Stomach smooth muscle (tissue), 2 donors: ENCODE measurements around the gene LRRC15.

Experiments
- H3K27ac ChIP-seq: one replicate; pipeline ENCODE4 v1.7.0; 2013; ENCODE audit warnings: mild to moderate bottlenecking, low read length, inconsistent platforms
- H3K27me3 ChIP-seq, 2 donors: one replicate each; pipeline ENCODE4 v1.7.0; 2013; ENCODE audit warnings: low read length in 2 of 2; ENCODE audit not compliant: insufficient read depth in 2 of 2, control insufficient read depth in 1 of 2
- H3K36me3 ChIP-seq, 2 donors: one replicate each; pipeline ENCODE4 v1.7.0; 2013; ENCODE audit warnings: low read length in 2 of 2; ENCODE audit not compliant: control insufficient read depth in 2 of 2, insufficient read depth in 2 of 2
- H3K4me1 ChIP-seq: one replicate; pipeline ENCODE4 v1.7.0; 2013; ENCODE audit warnings: low read length; ENCODE audit not compliant: control insufficient read depth, insufficient read depth
- H3K4me3 ChIP-seq, 2 donors: one replicate each; pipeline ENCODE4 v1.7.0; 2013; ENCODE audit warnings: low read length in 2 of 2
- H3K9ac ChIP-seq, 2 donors: one replicate each; pipeline ENCODE4 v1.7.0; 2013; ENCODE audit warnings: low read length in 2 of 2, mild to moderate bottlenecking in 1 of 2
- H3K9me3 ChIP-seq, 2 donors: one replicate each; pipeline ENCODE4 v1.7.0; 2013; ENCODE audit warnings: low read length in 2 of 2; ENCODE audit not compliant: control insufficient read depth in 2 of 2
- donor health status: healthy.
- donor health status: Pancreatic carcinoma.

The LRRC15 gene

GRCh38 chr3:194396859-194397756 is 27.6 kb upstream of the LRRC15 start:
- H3K36me3 ChIP-seq: no peaks in the 10 kb centered on the region
- no peak overlapping the region for H3K27ac ChIP-seq

DNA sequence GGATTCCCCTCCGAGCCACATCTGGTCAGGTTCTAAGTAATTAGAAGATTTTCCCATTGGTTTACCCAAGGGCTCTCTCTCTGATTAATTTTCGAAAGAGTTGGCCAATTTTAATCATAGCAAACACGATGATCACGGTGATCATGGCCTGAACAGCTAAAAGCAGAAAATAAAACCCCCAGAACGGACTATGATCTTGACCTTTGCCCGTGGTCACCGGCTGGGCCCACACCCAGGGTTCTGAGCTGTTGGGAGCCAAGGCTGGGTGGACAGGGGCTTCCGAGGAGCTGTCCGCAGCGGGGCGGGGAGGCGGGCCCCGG is 27.0 kb upstream of the LRRC15 start:
- peak overlapping the region; percentile 59 to 60 for H3K4me3 ChIP-seq
- H3K27me3 ChIP-seq: peaks cover 21 to 23% of the 10 kb centered on the region in 2 donors
- peak overlapping the region in 1 of 2 donors; percentile 64 for H3K9ac ChIP-seq
- peaks cover 13% of the 10 kb centered on the region for H3K4me1 ChIP-seq
- H3K36me3 ChIP-seq: no peaks in the 10 kb centered on the region
- no peaks in the 10 kb centered on the region for H3K9me3 ChIP-seq
- no peak overlapping the region for H3K27ac ChIP-seq

More at GRCh38 chr3:194396859-194397756, 27.6 kb upstream of the LRRC15 start:
- peak overlapping the region; percentile 12 to 59 for H3K4me3 ChIP-seq
- peaks cover 22 to 23% of the 10 kb centered on the region in 2 donors for H3K27me3 ChIP-seq
- H3K4me1 ChIP-seq: peaks cover 13% of the 10 kb centered on the region
- H3K9me3 ChIP-seq: no peaks in the 10 kb centered on the region
- peak overlapping the region in 1 of 2 donors; percentile 64 for H3K9ac ChIP-seq

GRCh38 chr3:194395778-194396538 is 26.4 kb upstream of the LRRC15 start:
- H3K4me1 ChIP-seq: peaks cover 13% of the 10 kb centered on the region
- no peaks in the 10 kb centered on the region for H3K36me3 ChIP-seq
- peak overlapping the region; percentile 59 to 60 for H3K4me3 ChIP-seq
- peak overlapping the region in 1 of 2 donors; percentile 64 for H3K9ac ChIP-seq
- H3K27ac ChIP-seq: no peak overlapping the region
- H3K27me3 ChIP-seq: peaks cover 20 to 23% of the 10 kb centered on the region in 2 donors
- H3K9me3 ChIP-seq: peaks cover 0 to 1% of the 10 kb centered on the region in 2 donors

GRCh38 chr3:194395212-194395611 is 25.7 kb upstream of the LRRC15 start:
- H3K4me1 ChIP-seq: peaks cover 13% of the 10 kb centered on the region
- H3K27me3 ChIP-seq: peaks cover 20 to 23% of the 10 kb centered on the region in 2 donors
- no peak overlapping the region for H3K9ac ChIP-seq
- no peak overlapping the region for H3K27ac ChIP-seq
- peaks cover 3 to 4% of the 10 kb centered on the region in 2 donors for H3K9me3 ChIP-seq
- H3K36me3 ChIP-seq: no peaks in the 10 kb centered on the region
- H3K4me3 ChIP-seq: no peak overlapping the region

GRCh38 chr3:194392576-194392975 is 23.0 kb upstream of the LRRC15 start:
- Histone ChIP-seq H3K9ac (no peak overlapping the region), H3K4me3 (no peak overlapping the region), H3K4me1 (peaks cover 11% of the 10 kb centered on the region), H3K36me3 (no peaks in the 10 kb centered on the region), H3K9me3 (peaks cover 3 to 4% of the 10 kb centered on the region in 2 donors), H3K27ac (no peak overlapping the region), H3K27me3 (peaks cover 8 to 10% of the 10 kb centered on the region in 2 donors)

DNA sequence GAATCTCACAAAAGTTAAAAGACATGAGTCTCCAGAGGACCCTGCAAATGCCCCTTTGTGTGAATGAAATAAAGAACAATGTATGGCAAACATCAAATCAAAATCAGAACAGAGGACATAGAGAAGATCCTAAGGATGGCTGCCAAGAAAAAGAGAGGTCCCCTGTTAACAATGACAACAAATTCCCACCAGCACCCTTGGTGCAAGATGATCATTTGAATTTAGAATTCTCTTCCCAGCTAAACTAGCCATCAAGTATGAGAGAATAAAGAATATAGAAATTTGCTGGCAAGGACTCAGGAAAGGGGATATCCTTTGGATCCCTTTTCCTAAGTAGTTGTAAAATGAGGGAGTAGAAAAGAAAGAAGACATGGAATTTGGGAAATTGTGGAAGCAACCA is 21.3 kb upstream of the LRRC15 start:
- H3K4me3 ChIP-seq: no peak overlapping the region
- no peak overlapping the region for H3K9ac ChIP-seq
- no peak overlapping the region for H3K27ac ChIP-seq
- no peaks in the 10 kb centered on the region for H3K36me3 ChIP-seq
- no peaks in the 10 kb centered on the region for H3K4me1 ChIP-seq
- H3K27me3 ChIP-seq: peaks cover 0 to 9% of the 10 kb centered on the region in 2 donors
- peaks cover 3 to 4% of the 10 kb centered on the region in 2 donors for H3K9me3 ChIP-seq

DNA sequence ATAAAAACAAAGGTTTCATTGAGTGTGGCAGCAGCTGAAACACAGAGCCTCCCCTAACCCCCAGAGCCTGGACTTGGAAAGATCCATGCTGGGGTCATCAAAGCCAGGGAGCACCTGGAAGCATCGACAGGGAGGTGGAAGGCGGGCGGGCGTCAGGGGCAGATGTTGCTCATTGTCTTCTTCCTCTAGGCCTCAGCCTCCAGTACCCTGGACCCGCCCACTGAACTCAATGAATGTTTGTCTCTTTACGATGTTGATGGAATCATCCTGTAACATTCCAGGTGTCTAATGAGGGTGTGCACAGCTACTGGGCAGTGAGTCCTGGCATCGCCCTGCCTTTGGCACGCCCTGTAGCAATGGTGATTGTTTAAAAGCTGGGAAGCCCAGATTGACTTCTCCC is 19.7 kb upstream of the LRRC15 start:
- H3K9me3 ChIP-seq: peaks cover 3 to 4% of the 10 kb centered on the region in 2 donors
- no peak overlapping the region for H3K9ac ChIP-seq
- no peaks in the 10 kb centered on the region for H3K36me3 ChIP-seq
- no peak overlapping the region for H3K4me3 ChIP-seq
- no peaks in the 10 kb centered on the region for H3K4me1 ChIP-seq
- peaks cover 0 to 5% of the 10 kb centered on the region in 2 donors for H3K27me3 ChIP-seq
- H3K27ac ChIP-seq: no peak overlapping the region

- Histone ChIP-seq H3K9me3 (peaks cover 3 to 4% of the 10 kb centered on the region in 2 donors), H3K4me3 (no peak overlapping the region), H3K4me1 (no peaks in the 10 kb centered on the region), H3K27ac (no peak overlapping the region), H3K36me3 (no peaks in the 10 kb centered on the region), H3K27me3 (peaks cover 0 to 5% of the 10 kb centered on the region in 2 donors), H3K9ac (no peak overlapping the region)
Measured at GRCh38 chr3:194387926-194388418, 18.4 kb upstream of the LRRC15 start.

DNA sequence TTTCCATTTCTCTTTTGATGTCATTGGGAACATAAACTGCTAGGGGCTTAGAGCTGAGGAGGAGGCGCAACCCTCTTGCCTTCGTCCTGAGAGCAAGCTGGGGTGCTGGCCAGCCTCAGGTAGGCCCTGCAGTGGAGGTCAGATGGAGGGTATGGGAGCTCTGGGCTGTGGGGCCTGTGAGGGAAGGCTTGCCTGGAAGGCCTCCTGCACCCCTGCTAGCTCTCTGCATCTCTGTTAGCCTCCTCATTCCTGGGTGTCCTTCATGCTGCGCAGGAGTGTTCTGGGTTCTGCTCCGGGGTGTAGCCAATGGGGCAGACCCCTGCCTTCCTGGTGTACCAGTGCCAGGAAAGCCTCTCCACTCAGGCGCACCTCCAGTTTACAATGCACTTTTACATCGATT is 17.7 kb upstream of the LRRC15 start:
- no peak overlapping the region for H3K9ac ChIP-seq
- no peak overlapping the region for H3K27ac ChIP-seq
- H3K4me3 ChIP-seq: no peak overlapping the region
- peaks cover 0 to 5% of the 10 kb centered on the region in 2 donors for H3K27me3 ChIP-seq
- no peaks in the 10 kb centered on the region for H3K36me3 ChIP-seq
- H3K4me1 ChIP-seq: no peaks in the 10 kb centered on the region
- H3K9me3 ChIP-seq: peaks cover 3 to 4% of the 10 kb centered on the region in 2 donors

DNA sequence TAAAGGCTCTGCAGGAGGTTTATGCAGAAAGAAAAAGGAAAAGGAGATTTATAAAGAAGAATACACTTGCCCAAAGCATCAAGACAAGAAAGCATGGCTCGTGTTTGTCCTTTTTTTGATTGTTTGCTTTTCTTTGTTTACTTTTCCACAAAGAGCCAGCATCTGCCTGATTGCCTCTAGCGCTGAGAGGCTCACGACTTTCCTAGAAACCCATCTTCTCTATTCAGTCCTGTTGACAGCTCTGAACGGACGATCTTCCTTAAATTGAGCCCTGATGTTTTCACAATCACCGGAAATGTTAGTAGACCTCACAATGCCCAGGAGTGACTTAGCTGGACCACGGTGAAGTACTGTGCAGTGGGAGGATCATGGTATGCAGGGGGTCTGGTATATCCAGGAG is 17.1 kb upstream of the LRRC15 start:
- no peak overlapping the region for H3K27ac ChIP-seq
- no peak overlapping the region for H3K4me3 ChIP-seq
- no peaks in the 10 kb centered on the region for H3K4me1 ChIP-seq
- H3K9me3 ChIP-seq: peaks cover 3 to 4% of the 10 kb centered on the region in 2 donors
- no peaks in the 10 kb centered on the region for H3K36me3 ChIP-seq
- no peak overlapping the region for H3K9ac ChIP-seq
- H3K27me3 ChIP-seq: peaks cover 0 to 5% of the 10 kb centered on the region in 2 donors
